Smooth muscle cell (in vitro differentiated cells): Measurements from ENCODE around the gene NALCN. TPM values are rescaled to one million over a fixed set of nuclear protein-coding genes. Genes with fewer than 3 reads are reported as not detected.

Experiments used
- DNase-seq: peaks from one replicate; lab custom pipeline; 2025; ENCODE audit not compliant: unreplicated experiment; lab: John Stamatoyannopoulos, UW
- H2AFZ ChIP-seq: fragments of 200-600 bp; sonication (generic); 2 replicates; pipeline ENCODE4 v1.6.0; 2016; ENCODE audit warnings: antibody characterized with exemption, low read depth, mild to moderate bottlenecking
- H3F3A ChIP-seq: fragments of 200-600 bp; sonication (generic); 2 replicates; pipeline ENCODE4 v1.6.0; 2017; ENCODE audit warnings: antibody characterized with exemption, low read depth
- H3K27ac ChIP-seq: fragments of 200-600 bp; sonication (generic); 2 replicates; pipeline ENCODE4 v1.5.1; 2016; ENCODE audit warnings: low read depth, mild to moderate bottlenecking
- H3K27me3 ChIP-seq: fragments of 200-600 bp; sonication (generic); 2 replicates; pipeline ENCODE4 v1.6.1; 2016; ENCODE audit warnings: low read depth, mild to moderate bottlenecking
- H3K36me3 ChIP-seq: fragments of 200-600 bp; sonication (generic); 2 replicates; pipeline ENCODE4 v1.5.1; 2016; ENCODE audit warnings: low read depth
- H3K4me1 ChIP-seq: fragments of 200-600 bp; sonication (generic); 2 replicates; pipeline ENCODE4 v1.5.1; 2016; ENCODE audit warnings: low read depth
- H3K4me2 ChIP-seq: fragments of 200-600 bp; sonication (generic); 2 replicates; pipeline ENCODE4 v1.6.0; 2016; ENCODE audit warnings: mild to moderate bottlenecking
- H3K4me3 ChIP-seq: fragments of 200-600 bp; sonication (generic); 2 replicates; pipeline ENCODE4 v1.5.1; 2016; ENCODE audit warnings: mild to moderate bottlenecking
- H3K79me2 ChIP-seq: fragments of 200-600 bp; sonication (generic); 2 replicates; pipeline ENCODE4 v1.6.0; 2016; ENCODE audit warnings: low read depth, mild to moderate bottlenecking
- H3K9ac ChIP-seq: fragments of 200-600 bp; sonication (generic); 2 replicates; pipeline ENCODE4 v1.6.0; 2016; ENCODE audit warnings: low read depth
- H3K9me3 ChIP-seq: fragments of 200-600 bp; sonication (generic); replicated peaks from 2 replicates; pipeline ENCODE4 v1.5.1; 2016; ENCODE audit warnings: low read depth
- H4K20me1 ChIP-seq: fragments of 200-600 bp; sonication (generic); 2 replicates; pipeline ENCODE4 v1.6.0; 2016; ENCODE audit warnings: low read depth
- WGBS: methylation state at CpG from one replicate; pipeline ENCODE4 v1.1.7; 2016; ENCODE audit warnings: low lambda C conversion rate; 5-methylcytosine and 5-hydroxymethylcytosine counted together
- polyA plus RNA-seq: library from polyadenylated mRNA; unstranded; fragments of >200 nt; fragmentation: Nextera tagmentation; extraction: Ambion mirVana; gene quantifications from 2 replicates; pipeline ENCODE4 v1.2.1, GENCODE V29; 2016
- total RNA-seq: library from RNA; depleted of rRNA; stranded (reverse); fragments of >200 nt; gene quantifications from 2 replicates; pipeline ENCODE4 v1.2.3, GENCODE V29; 2014
- TF ChIP-seq, protein P1 (sequence below): fragments of 200-600 bp; sonication (generic); IDR thresholded peaks from 2 replicates; pipeline ENCODE4 v1.5.1; 2017; ENCODE audit warnings: borderline replicate concordance, mild to moderate bottlenecking, antibody characterized with exemption; ENCODE audit not compliant: insufficient read depth, poor library complexity, severe bottlenecking

Gene NALCN
- total and polyA plus RNA-seq, 2 experiments from 2014 or later = 4.1 to 6.0 TPM

- H3K36me3 ChIP-seq = no peaks in the 10 kb centered on the region
- no peak overlapping the region for H2AFZ ChIP-seq
- H3K9me3 ChIP-seq = no peaks in the 10 kb centered on the region
- peaks cover 14% of the 10 kb centered on the region for H3K4me1 ChIP-seq
- peak overlapping the region; percentile 63 for H3K4me2 ChIP-seq
- peaks cover 9% of the 10 kb centered on the region for H3F3A ChIP-seq
- no peaks in the 10 kb centered on the region for H4K20me1 ChIP-seq
- no peaks in the 10 kb centered on the region for H3K27me3 ChIP-seq
- H3K27ac ChIP-seq = peak overlapping the region; percentile 90
- no peaks in the 10 kb centered on the region for H3K79me2 ChIP-seq
- H3K4me3 ChIP-seq = no peak overlapping the region
- peak overlapping the region; percentile 43 for H3K9ac ChIP-seq
- DNase-seq = no peak
- TF ChIP-seq, protein P1, sequence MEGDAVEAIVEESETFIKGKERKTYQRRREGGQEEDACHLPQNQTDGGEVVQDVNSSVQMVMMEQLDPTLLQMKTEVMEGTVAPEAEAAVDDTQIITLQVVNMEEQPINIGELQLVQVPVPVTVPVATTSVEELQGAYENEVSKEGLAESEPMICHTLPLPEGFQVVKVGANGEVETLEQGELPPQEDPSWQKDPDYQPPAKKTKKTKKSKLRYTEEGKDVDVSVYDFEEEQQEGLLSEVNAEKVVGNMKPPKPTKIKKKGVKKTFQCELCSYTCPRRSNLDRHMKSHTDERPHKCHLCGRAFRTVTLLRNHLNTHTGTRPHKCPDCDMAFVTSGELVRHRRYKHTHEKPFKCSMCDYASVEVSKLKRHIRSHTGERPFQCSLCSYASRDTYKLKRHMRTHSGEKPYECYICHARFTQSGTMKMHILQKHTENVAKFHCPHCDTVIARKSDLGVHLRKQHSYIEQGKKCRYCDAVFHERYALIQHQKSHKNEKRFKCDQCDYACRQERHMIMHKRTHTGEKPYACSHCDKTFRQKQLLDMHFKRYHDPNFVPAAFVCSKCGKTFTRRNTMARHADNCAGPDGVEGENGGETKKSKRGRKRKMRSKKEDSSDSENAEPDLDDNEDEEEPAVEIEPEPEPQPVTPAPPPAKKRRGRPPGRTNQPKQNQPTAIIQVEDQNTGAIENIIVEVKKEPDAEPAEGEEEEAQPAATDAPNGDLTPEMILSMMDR = no peak
These were observed 107.2 kb downstream of the NALCN start for GRCh38 chr13:101309014-101309619.

DNA sequence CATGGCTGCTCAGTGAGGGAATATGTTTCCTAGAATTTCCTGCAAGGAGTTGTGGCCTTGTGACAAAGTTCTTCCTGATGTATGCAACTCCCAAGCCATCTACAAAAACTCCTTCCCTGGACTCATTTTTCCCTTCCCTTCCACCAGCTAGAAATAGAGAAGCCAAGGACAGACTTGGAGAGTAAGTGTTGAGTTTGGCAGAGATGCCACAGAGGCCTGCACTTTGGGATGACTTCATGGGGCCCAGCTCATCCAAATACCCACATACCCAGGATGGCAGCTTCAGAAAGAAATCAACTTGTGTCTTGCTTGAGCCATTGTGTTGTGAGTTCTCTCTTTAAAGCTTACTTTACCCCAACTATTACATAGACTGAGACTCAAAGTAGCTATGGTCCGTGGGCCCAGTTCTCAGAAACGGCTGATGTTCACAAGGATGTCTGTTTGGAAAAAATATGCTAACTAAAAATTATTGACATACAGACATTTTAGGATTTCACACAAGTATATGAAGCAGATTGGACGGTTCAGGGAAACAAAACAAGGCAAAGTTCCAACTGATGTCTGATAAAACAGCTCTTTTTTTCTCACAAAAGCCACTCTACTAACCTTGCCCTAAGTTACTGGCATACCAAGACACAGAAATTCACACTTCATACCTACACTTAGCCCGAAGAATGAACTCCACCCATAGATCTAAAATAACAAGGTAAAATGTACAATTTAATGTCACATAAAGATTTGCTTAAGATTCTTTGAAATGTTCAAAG, 107.9 kb downstream of the NALCN start:
- H3K36me3 ChIP-seq = no peaks in the 10 kb centered on the region
- peak overlapping the region; percentile 63 for H3K4me2 ChIP-seq
- H4K20me1 ChIP-seq = no peaks in the 10 kb centered on the region
- H3K79me2 ChIP-seq = no peaks in the 10 kb centered on the region
- H3K4me3 ChIP-seq = no peak overlapping the region
- no peak for DNase-seq
- H2AFZ ChIP-seq = no peak overlapping the region
- peak overlapping the region; percentile 90 for H3K27ac ChIP-seq
- H3K27me3 ChIP-seq = no peaks in the 10 kb centered on the region
- H3K9me3 ChIP-seq = no peaks in the 10 kb centered on the region
- TF ChIP-seq, protein P1 = no peak
- H3K4me1 ChIP-seq = peaks cover 14% of the 10 kb centered on the region
- H3K9ac ChIP-seq = peak overlapping the region; percentile 43
- WGBS = 86% methylated on average over 4 of the region's 4 CpGs
- peaks cover 9% of the 10 kb centered on the region for H3F3A ChIP-seq

DNA sequence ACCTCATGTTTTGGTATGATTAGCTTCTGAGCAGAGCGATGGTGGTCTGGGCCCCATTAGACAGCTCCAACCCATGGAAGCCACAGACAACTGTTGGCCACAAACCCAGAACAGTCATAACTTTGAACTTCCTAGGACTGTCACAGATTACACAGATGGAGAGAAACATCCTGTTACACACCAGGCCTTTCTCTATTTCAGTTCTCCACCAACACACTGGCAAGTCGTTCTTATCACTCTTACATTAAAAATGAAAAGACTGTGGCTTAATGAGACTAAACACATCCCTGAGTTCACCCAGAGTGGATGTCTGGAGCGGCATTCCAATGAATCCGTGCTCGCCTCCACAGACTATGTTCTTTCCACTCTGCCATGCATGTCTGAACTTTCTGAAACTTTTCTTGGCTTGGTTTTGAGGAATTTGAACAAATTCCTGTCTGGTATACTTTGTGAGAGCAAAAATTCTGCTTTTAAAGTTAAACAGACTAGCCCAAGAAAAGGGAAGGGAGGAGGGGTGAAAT, 109.1 kb downstream of the NALCN start:
- H3K9ac ChIP-seq = no peak overlapping the region
- H3K4me2 ChIP-seq = peak overlapping the region; percentile 63
- H4K20me1 ChIP-seq = no peaks in the 10 kb centered on the region
- no peaks in the 10 kb centered on the region for H3K9me3 ChIP-seq
- H3K4me3 ChIP-seq = no peak overlapping the region
- no peaks in the 10 kb centered on the region for H3K79me2 ChIP-seq
- no peaks in the 10 kb centered on the region for H3K27me3 ChIP-seq
- no peaks in the 10 kb centered on the region for H3K36me3 ChIP-seq
- H3K4me1 ChIP-seq = peaks cover 16% of the 10 kb centered on the region
- TF ChIP-seq, protein P1 = no peak
- no peak for DNase-seq
- H3F3A ChIP-seq = peaks cover 9% of the 10 kb centered on the region
- peak overlapping the region; percentile 90 for H3K27ac ChIP-seq
- no peak overlapping the region for H2AFZ ChIP-seq
- WGBS = 26% methylated on average over 5 of the region's 5 CpGs
